CD4-positive, alpha-beta T cell (primary cell): Measurements from ENCODE around the gene CAPN2. TPM values are rescaled to one million over a fixed set of nuclear protein-coding genes. Genes with fewer than 3 reads are reported as not detected.

Source experiments
- ATAC-seq: fragments of 200-7000 bp; cut with Tn5 transposase; one replicate; pipeline ENCODE4 v1.10.0; 2022; ENCODE audit warnings: mild to moderate bottlenecking; ENCODE audit not compliant: poor library complexity
- CTCF ChIA-PET: fragments of 350-600 bp; sonication (Branson Sonifier 250); formaldehyde crosslinking; loops from one replicate; lab custom pipeline; 2021; ENCODE audit warnings: antibody characterized with exemption, inconsistent platforms; lab: Charles Lee
- POLR2A ChIA-PET: fragments of 350-600 bp; sonication (Branson Sonifier 250); formaldehyde crosslinking; loops from one replicate; lab custom pipeline; 2021; ENCODE audit warnings: antibody characterized with exemption, inconsistent platforms; lab: Charles Lee
- DNase-seq, 14 experiments: peaks; one replicate each; pipeline ENCODE4 v3.0.0-alpha.2; 2013 to 2020; ENCODE audit warnings: mixed read lengths in 2 of 14
- H3K27ac ChIP-seq, 2 donors: one replicate each; pipeline versions ENCODE4 v1.5.1 to v1.7.0; 2013; ENCODE audit warnings: low read length in 2 of 2, low read depth in 1 of 2, mild to moderate bottlenecking in 1 of 2
- H3K27me3 ChIP-seq, 2 experiments: 1 replicate in 1 of 2; 2 replicates in 1 of 2; pipeline versions ENCODE4 v1.6.1 to v1.7.0; 2013; ENCODE audit warnings: low read length in 2 of 2, control low read depth in 1 of 2, mild to moderate bottlenecking in 1 of 2, moderate library complexity in 1 of 2; ENCODE audit not compliant: insufficient read depth in 2 of 2, control insufficient read depth in 1 of 2
- H3K36me3 ChIP-seq: one replicate; pipeline ENCODE4 v1.6.1; 2013; ENCODE audit warnings: low read length, control low read depth; ENCODE audit not compliant: insufficient read depth
- H3K4me1 ChIP-seq: one replicate; pipeline ENCODE4 v1.6.1; 2013; ENCODE audit warnings: low read length, control low read depth; ENCODE audit not compliant: insufficient read depth
- H3K4me3 ChIP-seq: one replicate; pipeline ENCODE4 v1.5.1; 2013; ENCODE audit warnings: mild to moderate bottlenecking, low read length, moderate library complexity
- H3K9me3 ChIP-seq, 2 experiments: 1 replicate in 1 of 2; 2 replicates in 1 of 2; pipeline versions ENCODE4 v1.6.1 to v1.7.0; 2013; ENCODE audit warnings: low read length in 2 of 2, mild to moderate bottlenecking in 2 of 2, control low read depth in 1 of 2, moderate library complexity in 1 of 2; ENCODE audit not compliant: control insufficient read depth in 1 of 2, insufficient read depth in 1 of 2
- H3K27ac Mint-ChIP-seq: one replicate; pipeline ENCODE4 v1.8.0; 2020; ENCODE audit warnings: mixed read lengths
- H3K27me3 Mint-ChIP-seq: one replicate; pipeline ENCODE4 v1.8.0; 2021; ENCODE audit warnings: mixed read lengths
- H3K36me3 Mint-ChIP-seq: one replicate; pipeline ENCODE4 v1.8.0; 2021; ENCODE audit warnings: low read depth, mixed read lengths
- H3K4me1 Mint-ChIP-seq: one replicate; pipeline ENCODE4 v1.8.0; 2021; ENCODE audit warnings: low read depth, mixed read lengths
- H3K4me3 Mint-ChIP-seq: one replicate; pipeline ENCODE4 v1.8.0; 2020; ENCODE audit warnings: mild to moderate bottlenecking, mixed read lengths
- H3K9me3 Mint-ChIP-seq: one replicate; pipeline ENCODE4 v1.8.0; 2020; ENCODE audit warnings: mixed read lengths
- CTCF ChIP-seq: fragments of 200-600 bp; IDR thresholded peaks from one replicate; pipeline ENCODE4 v1.8.0; 2022; ENCODE audit warnings: antibody characterized with exemption, mild to moderate bottlenecking
- intact Hi-C, 2 experiments: fragments of 100-400 bp; cut with DNase I in 1 of 2; cut with micrococcal nuclease in 1 of 2; formaldehyde crosslinking; loops; one replicate each; pipeline versions ENCODE4 v1.15.1 to v1.9.0; 2023 to 2025; cut with DNase I, micrococcal nuclease
- total RNA-seq, 174 experiments: library from RNA in 2 of 174; stranded (reverse) in 2 of 174; gene quantifications; one replicate each; pipeline ENCODE4 v1.2.3 and lab custom pipeline; 2021 to 2026

Gene CAPN2
- total RNA-seq, 2 experiments from 2014 or later: 110 to 114 TPM

DNA sequence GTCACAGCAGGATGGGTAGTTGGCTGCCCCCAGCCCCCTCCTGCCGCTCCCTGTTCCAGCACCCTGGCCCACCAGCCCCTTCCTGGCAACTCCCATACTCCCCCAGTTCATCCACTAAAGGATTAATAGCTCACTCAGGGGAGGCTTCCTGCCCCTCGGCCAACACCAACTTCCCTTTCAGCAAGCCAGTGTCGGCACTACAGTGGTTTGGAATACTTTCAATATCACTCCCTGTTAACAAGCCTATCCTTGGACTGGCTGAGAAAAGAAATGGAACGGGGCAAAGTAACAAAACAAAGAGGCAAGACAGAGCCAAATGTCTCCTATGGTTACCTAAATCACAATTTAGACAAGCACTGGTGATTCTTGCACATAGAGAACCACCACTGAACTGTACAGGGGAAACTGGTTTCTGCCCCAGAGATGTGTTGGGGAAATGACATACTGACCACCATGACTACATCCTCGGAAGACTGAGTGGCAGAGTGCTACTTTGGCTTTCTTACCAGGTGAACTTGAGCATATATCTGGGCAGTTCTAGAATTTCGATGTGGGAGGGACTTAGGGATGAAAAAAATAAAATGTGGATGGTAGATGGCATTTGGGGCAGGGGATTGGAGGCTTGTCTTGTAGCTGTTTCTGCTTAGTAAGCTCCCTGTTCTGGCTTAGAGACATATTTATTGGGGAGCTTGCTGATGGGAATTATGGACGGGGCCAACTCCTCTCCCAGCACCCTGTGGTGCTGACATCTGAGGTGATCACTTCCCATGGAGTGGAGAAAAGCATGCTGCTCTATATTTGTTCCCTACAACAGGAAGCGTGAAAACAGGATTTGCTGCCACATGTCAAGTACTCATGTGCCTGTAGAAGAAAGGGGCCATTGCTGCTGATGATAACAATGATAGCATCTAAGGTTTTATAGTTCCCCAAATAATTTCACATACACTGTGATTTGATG, 7.1 kb upstream of the CAPN2 start:
- no peaks in the 10 kb centered on the region for H3K27me3 ChIP-seq
- Mint-ChIP-seq H3K27ac (no peak overlapping the region), H3K27me3 (no peaks in the 10 kb centered on the region), H3K4me3 (no peak overlapping the region), H3K36me3 (no peaks in the 10 kb centered on the region), H3K9me3 (no peaks in the 10 kb centered on the region), H3K4me1 (peaks cover 4% of the 10 kb centered on the region)
- H3K4me1 ChIP-seq: peaks cover 4% of the 10 kb centered on the region
- TF ChIP-seq CTCF: no peak
- intact Hi-C loops: no loop called here
- no peaks in the 10 kb centered on the region for H3K9me3 ChIP-seq
- H3K27ac ChIP-seq: no peak overlapping the region
- H3K36me3 ChIP-seq: no peaks in the 10 kb centered on the region
- DNase-seq (no peak), ATAC-seq (no peak)
- CTCF ChIA-PET: interaction anchor here (1.1 to 1.2 kb wide), 2 partner anchors 13 to 44 kb away, joined by 3 read pairs; no protein-coding TSS in a partner anchor
- POLR2A ChIA-PET: no interaction called here
- H3K4me3 ChIP-seq: no peak overlapping the region

- no peaks in the 10 kb centered on the region for H3K36me3 Mint-ChIP-seq
- no peak for TF ChIP-seq CTCF
- no peaks in the 10 kb centered on the region for H3K27me3 Mint-ChIP-seq
- ChIA-PET CTCF (interaction anchor here (1.2 kb wide), 1 partner anchor 43 kb away, joined by 3 read pairs; no protein-coding TSS in a partner anchor), POLR2A (no interaction called here)
- DNase-seq: no peak
- Histone ChIP-seq H3K36me3 (no peaks in the 10 kb centered on the region), H3K27ac (no peak overlapping the region), H3K27me3 (no peaks in the 10 kb centered on the region), H3K4me3 (no peak overlapping the region), H3K4me1 (peaks cover 11% of the 10 kb centered on the region), H3K9me3 (no peaks in the 10 kb centered on the region)
- no peak for ATAC-seq
- no peaks in the 10 kb centered on the region for H3K9me3 Mint-ChIP-seq
- H3K4me3 Mint-ChIP-seq: no peak overlapping the region
- H3K27ac Mint-ChIP-seq: no peak overlapping the region
- H3K4me1 Mint-ChIP-seq: peaks cover 15% of the 10 kb centered on the region
- intact Hi-C loops: no loop called here
These were observed 6.0 kb upstream of the CAPN2 start for GRCh38 chr1:223706077-223706973.

GRCh38 chr1:223707256-223708000, 4.9 kb upstream of the CAPN2 start:
- CTCF ChIA-PET: interaction anchor here (0.8 kb wide), 1 partner anchor 41 kb away, joined by 4 read pairs; no protein-coding TSS in a partner anchor
- H3K36me3 ChIP-seq: no peaks in the 10 kb centered on the region
- no peaks in the 10 kb centered on the region for H3K27me3 ChIP-seq
- Mint-ChIP-seq H3K4me3 (no peak overlapping the region), H3K4me1 (peaks cover 22% of the 10 kb centered on the region), H3K27ac (no peak overlapping the region), H3K27me3 (no peaks in the 10 kb centered on the region), H3K36me3 (no peaks in the 10 kb centered on the region), H3K9me3 (no peaks in the 10 kb centered on the region)
- peak in 1 of 14 experiments; percentile 38 for DNase-seq
- no peak for TF ChIP-seq CTCF
- POLR2A ChIA-PET: interaction anchor here (1.8 kb wide), 1 partner anchor 19 kb away, joined by 5 read pairs; no protein-coding TSS in a partner anchor
- peaks cover 19% of the 10 kb centered on the region for H3K4me1 ChIP-seq
- intact Hi-C loops: no loop called here
- no peak overlapping the region for H3K27ac ChIP-seq
- no peak for ATAC-seq
- H3K9me3 ChIP-seq: no peaks in the 10 kb centered on the region
- no peak overlapping the region for H3K4me3 ChIP-seq
